HG03439 (cell line): ENCODE data around the gene MICAL3.
A peak's percentile ranks its signal among the peaks of the same experiment; 100 is the strongest.

ENCODE experiments used
- ATAC-seq: cut with Tn5 transposase; IDR thresholded peaks from one replicate; pipeline ENCODE4 v1.9.1; 2021; ENCODE audit warnings: mild to moderate bottlenecking, moderate library complexity; ENCODE audit not compliant: unreplicated experiment

MICAL3 gene

DNA sequence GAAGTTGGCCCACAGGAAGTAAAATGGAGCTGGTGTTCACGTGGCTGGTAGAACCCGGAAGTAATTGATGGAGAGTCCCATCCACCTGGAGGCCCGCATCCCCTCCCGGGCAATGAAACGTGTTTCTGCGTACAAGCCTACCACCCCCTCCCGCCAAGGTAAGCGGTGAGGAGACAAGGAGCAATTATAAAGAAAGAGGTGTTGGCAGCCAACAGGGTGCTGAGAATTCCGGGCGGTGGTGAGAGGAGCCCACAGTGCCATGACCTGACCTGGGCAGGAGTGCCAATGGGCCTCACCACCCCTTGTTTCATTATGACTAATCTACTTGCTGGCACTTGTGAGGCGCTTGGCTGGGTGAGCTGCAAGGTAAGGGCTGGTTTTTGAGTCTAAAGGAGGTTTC is 166.3 kb downstream of the MICAL3 start:
- ATAC-seq, result no peak

DNA sequence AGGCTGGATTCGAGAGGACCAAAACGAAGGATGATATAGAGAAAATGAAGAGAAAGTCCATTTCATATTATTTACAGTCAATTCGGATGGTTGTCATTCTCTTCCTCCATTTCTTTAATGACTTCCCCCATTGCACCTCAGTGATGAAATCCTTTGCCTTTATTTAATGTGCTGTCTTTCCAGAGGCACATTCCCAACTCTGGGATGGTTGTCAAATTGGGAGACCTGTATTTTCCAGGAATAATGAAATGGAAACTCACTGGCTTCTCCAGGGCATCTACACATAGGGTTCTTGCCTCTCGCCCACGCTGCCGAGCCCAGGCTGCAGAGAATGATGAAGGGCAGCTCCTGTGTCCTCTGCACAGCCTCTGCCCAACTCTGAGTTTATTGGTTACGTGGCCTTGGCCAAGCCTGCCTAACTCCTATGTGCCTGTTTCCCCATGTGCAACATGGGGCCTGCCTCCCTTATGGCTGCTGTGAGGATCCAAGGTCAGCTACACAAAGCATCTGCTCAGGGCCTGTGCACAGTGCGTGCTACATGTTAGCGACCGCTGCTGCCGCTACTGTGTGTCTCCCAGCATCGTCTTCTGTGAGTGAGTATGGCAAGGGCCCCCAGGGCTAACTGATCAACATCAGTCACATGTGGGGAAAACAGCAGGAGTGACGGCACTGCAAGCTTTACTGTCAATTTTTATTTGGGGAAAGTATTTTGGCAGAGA is 168.6 kb downstream of the MICAL3 start:
- no peak for ATAC-seq

DNA sequence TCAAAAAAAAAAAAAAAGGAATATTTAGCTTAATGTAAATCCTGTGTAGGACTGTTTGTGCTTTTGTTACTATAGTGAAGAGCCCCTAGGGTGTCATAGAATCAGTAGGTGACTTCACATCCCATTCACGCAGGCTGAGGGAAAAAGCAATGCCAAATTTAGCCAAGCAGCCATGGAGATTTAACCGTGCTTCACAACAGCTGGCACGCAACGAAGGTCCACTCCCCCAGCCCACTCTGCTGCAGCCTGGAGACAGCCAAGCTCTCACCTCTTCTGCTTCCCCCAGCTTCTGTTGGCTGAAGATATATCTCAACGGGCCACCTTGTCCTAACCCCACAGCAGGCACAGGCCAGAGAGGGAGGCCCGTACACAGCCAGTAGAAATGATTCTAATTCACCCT is 171.3 kb downstream of the MICAL3 start:
- ATAC-seq, result no peak

DNA sequence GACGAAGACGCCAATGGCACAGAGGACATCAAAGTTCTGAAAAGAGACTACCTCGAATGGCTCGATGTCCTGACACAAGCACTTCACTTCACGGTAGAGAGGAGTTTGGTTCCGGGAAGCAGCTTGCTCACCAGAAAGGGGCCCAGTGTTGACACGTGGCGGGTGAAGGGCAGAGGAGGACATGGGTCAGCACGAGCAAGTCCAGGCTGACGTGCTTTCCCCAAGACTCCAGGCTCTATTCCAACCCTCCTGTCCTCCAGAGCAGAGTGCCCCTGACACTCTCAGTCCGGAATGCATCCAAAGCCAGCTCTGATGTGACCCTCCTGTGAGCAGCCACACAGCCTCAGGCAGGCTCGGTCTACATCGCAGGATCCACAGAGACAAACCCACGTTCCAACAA is 172.6 kb downstream of the MICAL3 start:
- ATAC-seq, result no peak

DNA sequence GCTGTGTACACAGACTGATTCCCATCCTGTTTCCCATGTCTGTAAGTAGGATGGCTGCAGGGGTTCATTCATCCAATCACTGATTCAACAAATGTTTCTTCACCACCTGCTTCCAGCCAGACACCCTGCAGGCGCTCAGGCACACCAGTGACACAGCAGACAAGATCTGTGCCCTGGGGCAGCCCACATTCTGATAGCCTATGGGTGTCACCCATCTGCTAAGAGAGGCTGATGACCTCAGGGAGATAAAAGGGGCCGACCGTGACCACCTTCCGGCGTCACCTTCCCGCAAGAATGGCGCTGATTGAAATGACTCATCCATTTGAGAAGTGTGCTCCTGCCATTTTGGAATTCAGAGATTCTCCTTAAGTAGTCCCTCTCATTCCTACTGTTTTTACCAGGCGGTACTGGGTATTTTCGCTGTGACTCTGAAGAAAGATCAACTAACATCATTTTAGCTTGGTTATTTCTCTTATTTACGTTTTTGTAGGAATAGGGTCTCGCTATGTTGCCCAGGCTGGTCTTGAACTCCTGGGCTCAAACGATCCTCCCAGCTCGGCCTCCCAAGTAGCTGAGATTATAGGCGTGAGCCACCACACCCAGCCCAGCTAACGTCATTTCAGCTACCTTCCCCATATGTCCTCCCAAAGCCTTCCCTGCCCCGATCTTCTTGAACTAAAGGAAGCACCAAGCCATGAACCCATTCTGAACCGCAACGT is 176.8 kb downstream of the MICAL3 start:
- ATAC-seq, result no peak

DNA sequence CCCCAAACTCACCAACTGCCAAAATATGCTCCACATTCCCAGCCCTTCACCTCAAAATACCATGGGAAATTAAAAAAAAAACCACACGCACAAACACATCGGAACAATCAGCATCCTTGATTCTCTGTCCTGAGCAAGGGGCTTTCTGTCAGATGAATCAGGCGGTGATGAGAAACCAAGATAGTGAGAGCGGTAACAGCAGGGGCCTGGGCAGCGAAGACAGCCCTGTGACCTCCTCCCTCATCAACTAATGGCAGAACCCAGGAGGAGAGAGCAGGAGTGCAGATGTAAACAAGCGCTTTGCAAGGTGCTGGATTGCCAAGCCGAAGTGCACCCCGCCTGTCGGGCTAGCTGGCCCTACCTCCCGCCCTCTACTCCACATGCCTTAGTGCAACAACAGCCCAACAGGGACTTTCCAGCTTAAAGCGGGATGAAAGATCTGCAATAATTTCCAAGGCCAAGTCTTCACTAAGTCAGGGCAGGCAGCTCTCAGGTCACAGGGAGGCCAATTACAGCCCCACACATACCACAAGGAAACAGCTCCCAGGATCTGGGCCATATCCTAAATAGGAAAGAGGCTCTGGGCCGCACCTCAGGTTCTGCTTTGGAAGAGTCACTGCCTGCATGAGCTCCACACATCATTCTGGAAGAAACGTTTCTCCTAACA is 177.9 kb downstream of the MICAL3 start:
- ATAC-seq, result no peak

DNA sequence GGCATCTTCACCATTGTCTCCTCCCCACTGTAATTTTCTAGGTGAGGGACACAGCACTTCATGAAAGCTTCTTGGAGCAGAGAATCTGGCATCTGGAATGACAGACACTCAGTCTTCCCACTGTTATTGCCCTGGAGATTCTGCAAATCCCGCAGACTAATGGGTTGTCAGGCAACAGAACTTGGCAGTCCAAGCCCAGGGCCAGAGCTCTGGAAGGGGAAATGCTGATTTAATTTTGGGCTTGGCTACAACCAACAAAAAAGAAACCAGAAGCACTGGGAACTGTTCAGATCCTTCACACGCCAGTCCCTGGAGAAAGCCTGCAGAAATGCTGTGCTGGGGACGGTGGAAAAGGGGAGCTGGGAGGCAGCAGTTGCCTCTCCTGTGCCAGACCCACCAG is 178.6 kb downstream of the MICAL3 start:
- ATAC-seq, result no peak

DNA sequence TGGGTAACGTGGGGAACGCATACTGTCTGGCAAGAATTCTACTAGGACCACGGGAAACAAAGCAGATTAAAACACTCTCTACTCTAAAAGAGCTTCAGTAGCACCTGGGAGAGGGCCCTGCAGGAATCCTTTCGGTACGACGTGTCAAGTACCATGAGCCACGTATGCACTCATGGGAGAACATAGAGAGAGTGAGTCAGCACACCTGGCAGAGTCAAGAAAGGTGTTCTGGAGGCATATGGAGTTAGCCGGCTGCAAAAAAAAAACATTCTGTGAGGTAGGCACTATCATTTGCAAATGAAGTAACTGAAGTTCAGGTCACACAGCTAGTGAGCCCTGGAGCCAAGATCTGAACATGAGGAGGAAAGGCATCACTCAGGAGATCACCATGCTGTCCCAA is 179.0 kb downstream of the MICAL3 start:
- ATAC-seq, result no peak

DNA sequence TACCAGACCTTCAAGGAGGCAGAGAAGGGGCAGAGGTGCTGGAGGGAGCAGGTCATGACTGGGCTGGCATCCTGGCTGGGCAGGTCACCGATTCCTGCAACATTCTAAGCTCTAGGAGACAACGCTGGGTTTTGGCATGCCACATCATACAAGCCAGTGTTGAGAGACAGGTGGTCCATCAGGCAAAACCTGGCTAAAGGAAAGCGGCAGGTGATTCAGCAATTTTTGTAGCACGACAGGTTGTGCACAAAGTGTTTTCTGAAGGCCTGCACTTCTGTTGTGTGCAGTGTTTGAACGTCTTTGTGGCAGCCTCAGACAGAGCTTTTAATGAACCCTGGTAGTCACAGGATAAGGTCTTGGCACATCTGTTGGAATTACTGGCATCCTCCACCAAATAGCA is 180.2 kb downstream of the MICAL3 start:
- no peak for ATAC-seq

DNA sequence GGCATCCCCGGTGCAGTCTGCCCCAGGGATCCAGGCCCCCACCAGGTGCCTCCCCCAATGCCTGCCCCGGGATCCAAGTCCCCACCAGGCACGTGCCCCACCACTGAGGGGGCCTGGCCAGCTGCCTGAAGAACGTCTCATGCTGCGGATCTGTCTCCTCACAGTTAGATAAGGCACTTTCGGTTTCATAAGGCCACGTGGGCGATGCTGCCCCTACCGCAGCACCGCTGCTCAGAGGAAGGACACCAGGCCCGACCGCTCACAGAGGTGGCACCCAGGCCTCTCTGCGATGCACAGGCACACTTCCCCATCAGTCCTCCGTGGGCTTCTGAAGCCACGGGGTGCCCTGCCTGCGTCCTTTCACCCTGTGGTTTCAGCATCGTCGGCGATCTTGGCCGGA is 182.0 kb downstream of the MICAL3 start:
- peak; percentile 66 for ATAC-seq

DNA sequence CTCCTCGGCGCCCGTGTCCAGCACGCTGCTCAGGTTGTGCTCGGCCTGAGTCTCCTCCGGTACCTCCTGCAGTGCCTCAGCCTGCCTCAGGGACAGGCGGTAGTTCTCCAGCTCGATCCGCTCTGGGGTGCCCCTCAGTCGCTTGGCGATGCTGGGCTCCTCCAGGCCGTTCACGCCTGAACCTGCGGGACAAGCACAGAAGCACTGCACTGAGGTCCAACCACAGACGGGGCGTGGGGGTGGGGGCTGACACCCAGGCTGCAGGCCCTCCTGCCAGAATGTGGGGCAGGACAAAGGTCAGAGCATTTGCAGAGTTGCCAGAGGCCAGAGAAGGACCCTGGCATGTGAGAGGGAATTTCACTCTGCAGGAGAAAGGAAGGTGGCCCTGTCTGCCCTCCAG is 182.5 kb downstream of the MICAL3 start:
- ATAC-seq, result no peak

DNA sequence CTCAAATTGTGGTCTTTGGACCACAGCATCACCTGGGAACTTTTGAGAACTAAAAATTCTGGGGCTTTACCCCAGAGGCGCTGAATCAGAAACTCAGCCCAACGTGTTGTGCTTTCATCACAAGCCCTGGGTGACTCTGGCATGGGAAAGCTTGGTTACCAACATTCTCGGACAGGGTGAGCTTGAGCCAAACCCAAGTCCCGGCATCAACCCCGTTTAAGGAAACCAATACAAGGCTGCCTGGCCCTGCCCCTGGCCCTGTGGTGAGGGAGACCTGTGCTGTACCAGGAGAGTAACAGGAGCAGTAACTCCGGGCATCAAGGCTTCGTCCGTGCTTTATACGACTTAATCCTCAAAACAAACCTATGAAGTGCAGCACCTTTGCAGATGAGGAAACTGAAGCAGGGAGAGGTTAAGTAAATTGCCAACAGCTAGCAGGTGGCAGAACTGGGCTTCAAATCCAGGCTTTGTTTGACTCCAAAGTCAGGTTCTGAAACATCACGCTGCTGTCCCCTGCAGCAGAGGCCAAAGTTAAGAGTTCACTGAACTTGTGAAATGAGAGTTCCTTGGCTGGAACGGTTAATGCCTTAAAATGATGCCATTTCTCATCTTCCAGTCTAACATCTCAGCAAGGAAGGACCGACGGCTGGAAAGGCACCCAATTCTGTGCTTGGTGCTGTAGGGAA is 186.0 kb downstream of the MICAL3 start:
- ATAC-seq, result no peak

DNA sequence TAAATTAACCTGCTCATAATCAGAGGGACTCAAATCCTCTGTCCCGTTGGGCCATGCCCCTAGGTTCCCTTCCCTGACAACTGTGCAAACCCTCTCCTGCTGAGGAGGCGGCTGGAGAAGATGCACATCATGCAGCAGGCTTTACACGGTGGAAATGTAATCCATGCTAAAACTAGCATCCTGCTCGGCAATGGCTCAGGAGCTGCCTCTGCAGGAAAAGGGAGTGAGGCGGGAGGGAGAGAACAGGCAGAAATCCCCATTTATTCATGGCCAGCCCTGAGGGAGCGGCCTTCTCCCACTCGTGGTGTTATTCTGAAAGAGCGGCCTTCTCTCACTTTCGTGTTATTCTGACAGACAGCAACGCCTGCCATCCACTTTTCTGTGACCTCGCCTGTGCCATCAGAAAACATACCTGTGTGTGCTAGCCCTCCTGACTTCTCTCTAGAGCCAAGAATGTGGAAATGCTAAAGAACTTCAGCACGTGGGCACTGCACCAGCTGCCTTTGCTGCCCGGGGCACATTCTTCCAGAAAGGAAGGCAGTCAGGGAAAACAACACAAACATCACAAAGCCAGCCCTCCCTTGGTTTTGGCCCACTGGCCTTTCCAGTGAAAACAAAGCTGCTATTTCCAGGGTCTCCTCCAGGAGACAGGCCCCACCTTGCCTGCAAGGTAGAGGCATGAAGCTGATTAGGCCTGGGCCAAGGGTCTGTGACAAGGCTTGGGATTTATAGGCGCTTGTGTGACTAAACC is 187.2 kb downstream of the MICAL3 start:
- no peak for ATAC-seq

DNA sequence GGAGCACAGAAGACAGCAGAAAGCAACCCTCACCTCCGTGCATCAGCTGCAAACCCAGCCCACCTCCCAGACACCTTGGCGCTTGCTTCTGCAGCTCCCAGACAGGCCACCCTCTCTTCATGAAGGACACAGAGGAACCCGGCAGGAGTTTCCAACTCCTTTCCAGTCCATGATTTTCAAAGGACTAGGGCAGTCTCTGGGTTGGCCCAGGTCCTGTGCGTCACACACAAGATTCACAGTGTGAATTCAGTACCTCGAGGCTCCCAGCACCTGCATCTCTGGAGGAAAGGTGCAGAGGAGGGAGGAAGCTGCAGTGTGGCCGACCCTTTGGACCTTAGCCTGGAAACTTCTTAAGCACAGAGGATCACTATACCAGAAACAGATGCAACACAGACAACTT is 189.1 kb downstream of the MICAL3 start:
- no peak for ATAC-seq

DNA sequence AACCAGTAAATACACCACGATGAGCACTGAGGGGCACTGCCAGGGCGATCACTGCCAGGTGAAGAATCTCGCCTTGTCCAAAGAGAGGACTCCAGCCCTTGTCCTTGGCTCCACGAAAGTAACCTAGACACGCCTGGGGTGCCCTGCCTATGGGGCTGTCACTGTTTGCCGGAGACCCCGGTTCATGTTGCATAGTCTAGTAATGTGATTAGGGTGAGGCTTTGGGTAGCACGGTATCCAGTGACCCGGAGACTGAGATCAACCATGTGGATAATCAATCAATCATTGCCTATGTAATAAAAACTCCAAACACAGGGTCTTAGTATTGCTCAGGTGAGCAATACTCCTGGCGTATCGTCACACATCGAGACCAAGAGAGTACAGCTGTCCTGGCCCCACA is 190.9 kb downstream of the MICAL3 start:
- no peak for ATAC-seq

DNA sequence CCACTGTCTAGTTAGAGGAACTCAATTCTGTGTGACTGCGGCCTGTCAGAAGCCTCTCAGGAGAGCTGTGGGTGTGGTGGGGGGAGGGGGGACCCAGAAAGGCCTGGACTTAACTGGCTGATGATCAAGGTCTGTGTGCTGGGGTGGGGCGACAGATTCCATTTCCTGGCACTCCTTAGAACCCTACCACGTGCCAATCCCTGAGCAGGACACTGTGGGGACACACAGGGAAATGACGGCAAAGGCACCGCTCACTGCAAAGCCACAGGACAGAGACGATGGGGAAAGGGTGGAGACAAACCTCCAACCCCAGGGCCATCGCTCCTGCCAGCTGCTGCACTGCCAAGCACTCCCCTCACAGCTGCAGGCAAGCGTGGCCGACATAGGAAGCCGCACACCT is 191.7 kb downstream of the MICAL3 start:
- no peak for ATAC-seq

DNA sequence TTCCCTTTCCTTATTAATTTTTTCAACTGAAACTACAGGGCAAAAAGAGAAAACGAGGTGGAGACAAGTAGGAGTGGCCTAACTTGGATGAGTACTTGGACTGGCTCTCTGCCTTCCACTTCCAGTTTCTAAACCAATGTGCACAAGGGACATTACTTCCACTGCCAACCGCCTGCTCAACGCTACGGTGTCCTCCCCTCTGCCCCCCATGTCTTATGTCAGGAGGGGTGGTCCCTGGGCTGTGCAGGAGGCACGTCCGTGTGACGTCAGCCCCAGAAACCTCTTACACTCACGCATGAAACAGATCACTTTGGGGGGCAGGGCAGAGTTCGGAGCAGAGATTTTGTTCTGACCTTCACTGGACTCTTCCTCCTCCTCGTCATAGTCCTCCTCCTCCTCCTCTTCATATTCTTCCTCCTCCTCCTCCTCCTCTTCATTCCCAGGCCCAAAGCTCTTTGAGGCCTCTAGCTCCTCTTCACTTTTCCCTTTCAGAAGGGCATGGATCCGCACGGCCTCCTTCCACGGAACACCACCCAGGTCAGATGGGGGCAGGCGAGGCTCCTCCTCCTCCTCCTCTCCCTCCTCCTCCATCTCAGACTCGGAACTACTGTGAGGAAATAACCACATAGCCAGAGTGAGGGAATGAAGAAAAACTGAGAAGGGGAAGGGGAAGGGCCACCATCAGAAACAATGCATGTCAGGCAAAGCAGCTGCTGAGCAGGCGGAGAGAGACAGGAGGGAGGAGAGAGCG is 192.7 kb downstream of the MICAL3 start:
- ATAC-seq, result no peak

DNA sequence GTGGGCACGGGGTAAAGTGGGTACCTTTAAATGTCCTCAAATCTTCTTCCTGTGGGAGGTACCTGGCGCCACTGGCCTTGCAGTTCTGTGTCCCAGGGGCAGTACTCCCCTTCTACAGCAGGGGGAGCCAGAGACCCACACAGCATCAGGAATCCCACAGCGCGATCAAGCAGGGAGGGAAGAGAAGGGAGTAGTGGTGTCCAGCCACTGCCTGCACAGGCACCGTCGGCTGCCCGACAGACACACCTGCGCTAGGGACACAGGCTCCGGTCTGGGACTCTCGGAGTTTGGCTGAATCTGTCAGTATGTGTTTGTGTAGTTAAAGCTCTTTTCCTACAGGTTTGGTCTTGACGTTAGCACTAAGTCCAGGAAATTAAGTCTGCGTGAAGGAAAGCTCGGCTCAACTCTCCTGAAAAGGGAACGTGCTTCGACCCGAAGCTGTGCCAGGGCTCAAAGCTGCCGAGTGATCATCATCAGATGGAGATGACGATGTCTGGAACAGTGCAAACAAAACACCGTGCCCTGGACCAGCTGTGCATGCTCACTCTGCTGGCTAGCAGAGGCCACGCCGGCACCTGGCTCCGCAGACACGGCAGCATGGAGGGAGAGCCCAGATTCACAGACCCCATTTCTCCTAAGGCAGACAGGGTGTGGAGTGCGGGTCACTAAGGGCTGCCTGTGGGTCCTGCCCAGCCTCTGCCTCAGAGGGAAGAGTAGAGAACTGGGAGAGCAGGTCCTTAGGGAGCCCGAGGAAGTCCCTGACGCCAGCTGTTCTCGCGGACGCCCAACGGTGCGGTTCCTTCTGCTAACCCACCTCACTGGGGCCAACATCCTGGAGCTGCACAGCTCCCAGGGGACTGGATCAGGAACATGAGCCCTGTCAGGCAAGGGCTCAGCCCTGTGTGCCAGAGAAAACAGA is 194.1 kb downstream of the MICAL3 start:
- no peak for ATAC-seq

DNA sequence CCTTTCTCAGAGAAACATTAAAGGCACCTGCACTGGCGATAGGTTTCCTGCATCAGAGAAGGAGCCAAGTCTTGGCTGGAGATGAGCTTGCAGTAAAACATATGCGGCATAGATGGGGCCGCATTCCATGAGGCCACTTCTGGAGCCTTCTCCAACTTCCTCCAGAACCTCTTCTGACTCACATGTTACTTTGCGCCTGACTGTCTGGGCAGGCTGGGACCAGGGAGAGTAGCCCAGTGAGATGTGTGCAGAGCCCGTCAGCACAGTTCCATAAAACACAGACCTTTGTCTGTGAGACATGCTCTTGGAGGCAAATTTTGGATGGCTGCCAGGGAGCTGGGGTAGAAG is 194.7 kb downstream of the MICAL3 start:
- no peak for ATAC-seq
